GM04504 (cell line): ENCODE measurements around the gene RASA3.
A peak's percentile ranks its signal among the peaks of the same experiment; 100 is the strongest.

Experiments used
- DNase-seq: peaks from one replicate; pipeline ENCODE4 v3.0.0-alpha.2; 2012; ENCODE audit warnings: low read depth

RASA3 gene

GRCh38 chr13:114054830-114055439 is 77.5 kb downstream of the RASA3 start:
- DNase-seq = no peak

GRCh38 chr13:114054264-114054663 is 78.2 kb downstream of the RASA3 start:
- no peak for DNase-seq

GRCh38 chr13:114053026-114053425 is 79.4 kb downstream of the RASA3 start:
- DNase-seq = no peak

- no peak for DNase-seq
Measured at GRCh38 chr13:114050536-114051450, 81.6 kb downstream of the RASA3 start.

GRCh38 chr13:114049626-114050101 is 82.8 kb downstream of the RASA3 start:
- no peak for DNase-seq

GRCh38 chr13:114049026-114049425 is 83.4 kb downstream of the RASA3 start:
- no peak for DNase-seq

GRCh38 chr13:114048443-114048842 is 84.0 kb downstream of the RASA3 start:
- no peak for DNase-seq

GRCh38 chr13:114047358-114047881 is 85.0 kb downstream of the RASA3 start:
- no peak for DNase-seq

GRCh38 chr13:114046431-114046975 is 85.9 kb downstream of the RASA3 start:
- no peak for DNase-seq

GRCh38 chr13:114045113-114045735 is 87.2 kb downstream of the RASA3 start:
- DNase-seq = no peak

GRCh38 chr13:114044486-114044885 is 87.9 kb downstream of the RASA3 start:
- peak; percentile 54 for DNase-seq

GRCh38 chr13:114043421-114044053 is 88.9 kb downstream of the RASA3 start:
- DNase-seq = peak; percentile 80

GRCh38 chr13:114042066-114042815 is 90.2 kb downstream of the RASA3 start:
- DNase-seq = no peak

GRCh38 chr13:114041493-114041892 is 90.9 kb downstream of the RASA3 start:
- DNase-seq = no peak

GRCh38 chr13:114039471-114040141 is 92.8 kb downstream of the RASA3 start:
- no peak for DNase-seq

- DNase-seq = no peak
Measured at GRCh38 chr13:114038900-114039299, 93.5 kb downstream of the RASA3 start.

- DNase-seq = peak; percentile 28
Measured at GRCh38 chr13:114038211-114038613, 94.2 kb downstream of the RASA3 start.

- no peak for DNase-seq
Measured at GRCh38 chr13:114037674-114038073, 94.7 kb downstream of the RASA3 start.

GRCh38 chr13:114035583-114036531 is 96.6 kb downstream of the RASA3 start:
- DNase-seq = no peak
